ENCODE results near the gene TRPC4. TPM values are rescaled to one million over a fixed set of nuclear protein-coding genes. Genes with fewer than 3 reads are reported as not detected.

The TRPC4 gene
- total RNA-seq, 1 experiment from 2014 or later: 19.0 TPM

DNA sequence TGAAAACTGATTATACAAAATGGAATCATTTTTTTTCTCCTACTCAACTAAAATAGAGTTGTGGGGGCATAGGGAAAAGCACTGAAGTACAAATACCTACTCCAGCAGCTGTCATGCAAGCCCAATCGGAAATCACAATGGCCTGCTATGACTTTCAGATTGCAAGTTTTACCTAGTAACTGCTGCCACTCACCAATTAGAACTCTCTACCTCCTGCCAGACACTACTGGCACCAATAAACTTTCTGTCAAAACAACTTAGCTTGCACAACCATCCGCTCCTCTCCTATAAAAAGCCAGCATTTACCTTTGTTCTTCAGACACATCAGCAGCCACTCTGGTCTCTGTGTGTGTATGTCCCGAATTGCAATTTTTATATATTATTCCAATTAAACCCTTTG lies 9.3 kb upstream of the TRPC4 start:
- Histone ChIP-seq H3K23me2 (ENCODE audit: insufficient read length, low read depth, low read length, poor library complexity, severe bottlenecking) (no peaks in the 10 kb centered on the region), H3K4me2 (ENCODE audit: insufficient read depth, insufficient read length, low read length) (no peak overlapping the region), H4K5ac (ENCODE audit: insufficient read length, low read depth, low read length) (no peak overlapping the region), H2BK20ac (ENCODE audit: low read depth, low read length, poor library complexity, severe bottlenecking) (no peak overlapping the region), H3K4me1 (ENCODE audit: insufficient read depth, low read length) (no peaks in the 10 kb centered on the region), H3K14ac (ENCODE audit: insufficient read depth, low read length) (no peak overlapping the region), H3K9me3 (ENCODE audit: control insufficient read depth, low read depth, low read length) (no peaks in the 10 kb centered on the region), H3K4ac (ENCODE audit: low read depth, low read length) (no peak overlapping the region), H3K27ac (ENCODE audit: insufficient read length, low read depth, low read length) (no peak overlapping the region), H4K91ac (ENCODE audit: insufficient read length, low read depth, low read length) (no peak overlapping the region), H3K23ac (ENCODE audit: insufficient read length, low read depth, low read length) (no peak overlapping the region), H2AK5ac (ENCODE audit: insufficient read length, low read length) (no peak overlapping the region), H3T11ph (ENCODE audit: low read length) (no peak overlapping the region), H2BK12ac (ENCODE audit: insufficient read length, low read depth, low read length) (no peak overlapping the region), H2AFZ (ENCODE audit: low read length) (peak overlapping the region; percentile 16), H3K18ac (ENCODE audit: insufficient read length, low read depth, low read length) (no peak overlapping the region), H3K27me3 (ENCODE audit: insufficient read depth, low read length) (no peaks in the 10 kb centered on the region), H4K8ac (replicated peaks; ENCODE audit: insufficient read length, low read depth, low read length) (no peak overlapping the region), H2BK120ac (ENCODE audit: low read depth, low read length, poor library complexity, severe bottlenecking) (no peak overlapping the region), H2BK15ac (ENCODE audit: low read depth, low read length) (no peak overlapping the region), H3K79me1 (ENCODE audit: insufficient read depth, low read depth, low read length, poor library complexity, severe bottlenecking) (no peaks in the 10 kb centered on the region), H3K9ac (ENCODE audit: extremely low read depth, insufficient read length, low read length) (no peak overlapping the region), H2BK5ac (ENCODE audit: insufficient read length, low read length) (no peak overlapping the region), H3K79me2 (ENCODE audit: insufficient read depth, low read length) (no peaks in the 10 kb centered on the region), H3K56ac (ENCODE audit: insufficient read length, low read depth, low read length) (no peak overlapping the region), H4K20me1 (ENCODE audit: control insufficient read depth, insufficient read depth, insufficient read length) (no peaks in the 10 kb centered on the region)
- no peak overlapping the region for H3K4me3 Mint-ChIP-seq
- TF ChIP-seq CTCF (conservative IDR thresholded peaks at IDR 0.05): no peak
- no peaks in the 10 kb centered on the region for H3K36me3 Mint-ChIP-seq (ENCODE audit: insufficient read depth in 1 of 3, low read depth in 3 of 3)
- no CpG with 5 or more reads among the region's 3 CpGs for WGBS (ENCODE audit: extremely low coverage, insufficient read length, low lambda C conversion rate)
- H3K9me3 Mint-ChIP-seq: no peaks in the 10 kb centered on the region
- H3K27ac Mint-ChIP-seq: no peak overlapping the region
- no peak for DNase-seq
- H3K4me1 Mint-ChIP-seq: peaks cover 3 to 7% of the 10 kb centered on the region in 2 experiments
- H3K27me3 Mint-ChIP-seq (ENCODE audit: low read depth): no peaks in the 10 kb centered on the region

Measured in H9 (cell line).